Ureter (tissue), 1 donor: ENCODE data around the gene MORC2. TPM values are rescaled to one million over a fixed set of nuclear protein-coding genes. Genes with fewer than 3 reads are reported as not detected.

Experiments
- DNase-seq: peaks from one replicate; pipeline ENCODE4 v3.0.0-alpha.2; 2020; ENCODE audit warnings: low spot score
- total RNA-seq: library from RNA; stranded (reverse); gene quantifications from one replicate; pipeline ENCODE4 v1.2.4, GENCODE V29; 2023
- donor health status: DM: yes; HTN: yes; CAD: no.

MORC2 gene
- 31.2 TPM for total RNA-seq

DNA sequence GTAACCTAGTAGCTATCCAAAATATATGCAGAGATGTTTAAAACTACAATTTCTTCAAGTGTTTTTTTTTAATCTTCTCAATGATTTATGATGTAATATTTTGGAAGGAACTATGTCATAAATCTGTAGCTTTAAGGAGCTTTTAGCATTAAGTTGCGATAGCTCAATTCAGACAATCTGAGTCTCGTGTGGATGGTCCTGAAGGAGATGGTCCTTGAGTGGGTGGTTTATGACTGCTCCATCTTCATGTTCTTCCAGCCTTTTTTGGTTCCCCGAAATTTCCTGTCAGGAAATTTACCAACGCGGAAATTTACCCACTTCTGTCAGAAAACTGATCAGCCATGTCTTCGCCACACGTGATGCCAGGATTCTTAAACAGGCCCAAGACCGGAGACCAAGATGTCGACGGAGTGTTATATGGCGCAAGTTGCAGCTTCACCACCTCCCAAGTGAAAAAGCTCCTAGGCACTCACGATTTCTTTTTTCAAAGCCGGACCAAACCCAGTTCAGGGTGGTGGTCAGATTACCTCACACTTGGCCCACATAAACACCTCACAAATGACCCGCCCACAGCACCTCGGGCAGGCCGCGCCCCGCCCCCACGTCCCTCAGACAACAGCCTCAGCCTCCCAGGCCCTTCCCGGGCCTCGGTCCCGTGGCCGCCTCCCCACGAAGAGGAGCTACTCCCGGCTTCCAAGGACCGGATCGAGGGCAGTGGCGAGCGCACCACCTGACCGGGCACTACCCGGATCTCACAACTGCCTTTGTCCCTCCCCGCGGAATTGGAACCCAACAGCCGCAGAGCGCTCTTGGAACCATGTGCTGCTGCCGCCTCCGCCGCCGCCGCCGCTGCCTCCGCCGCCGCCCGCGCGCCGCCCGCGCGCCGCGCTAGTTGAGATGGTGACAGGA lies at the start of gene MORC2:
MORC2 (minus strand) TSS at position 760 of the 909 bp plus-strand sequence. CDS start 885 bp downstream, outside the sequence.
- no peak for DNase-seq

DNA sequence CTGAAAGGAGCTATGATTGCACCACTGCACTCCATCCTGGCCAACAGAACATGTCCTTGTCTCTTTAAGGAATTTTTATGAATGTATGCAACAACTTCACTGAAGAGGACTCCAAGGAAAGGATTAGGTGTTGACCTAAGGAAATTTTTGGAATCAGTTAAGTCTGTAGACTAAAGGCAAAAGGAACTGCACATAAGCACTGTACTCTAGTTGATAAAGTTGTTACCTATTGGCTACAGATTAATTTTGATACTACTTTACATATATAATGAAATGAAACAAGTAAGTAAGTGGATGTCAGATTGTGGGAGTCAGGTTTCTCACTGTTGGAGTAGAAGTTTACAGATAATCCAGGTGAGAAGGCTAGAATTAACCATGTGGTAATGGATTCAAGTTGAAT lies 37.0 kb upstream of the MORC2 start:
- no peak for DNase-seq

DNA sequence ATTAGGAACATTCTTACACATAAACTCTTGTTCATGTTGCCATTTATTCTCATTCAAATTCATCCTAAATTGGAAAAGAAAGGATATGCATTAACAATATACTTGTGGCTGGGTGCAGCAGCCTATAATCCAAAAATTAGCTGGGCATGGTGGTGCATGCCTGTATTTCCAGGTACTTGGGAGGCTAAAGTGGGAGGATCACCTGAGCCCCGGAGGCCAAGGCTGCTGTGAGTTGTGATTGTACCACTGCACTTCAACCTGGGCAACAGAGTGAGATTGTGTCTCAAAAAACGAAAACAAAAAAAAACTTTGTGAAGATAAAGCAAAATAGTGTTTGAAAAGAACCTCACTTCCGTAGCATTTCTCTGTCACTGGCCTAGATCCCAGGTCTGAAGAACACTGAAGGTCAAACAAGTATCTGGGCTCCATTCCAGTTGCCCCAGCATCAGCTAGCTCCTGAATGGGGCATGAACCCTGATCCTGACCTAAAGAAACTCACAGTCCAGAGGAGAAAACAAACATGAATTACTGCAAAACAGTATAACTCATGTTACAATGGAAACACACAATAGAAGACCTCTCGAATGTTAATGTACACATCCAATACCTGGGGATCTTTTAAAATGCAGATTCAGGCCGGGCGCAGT lies 32.7 kb upstream of the MORC2 start:
- DNase-seq, result no peak

DNA sequence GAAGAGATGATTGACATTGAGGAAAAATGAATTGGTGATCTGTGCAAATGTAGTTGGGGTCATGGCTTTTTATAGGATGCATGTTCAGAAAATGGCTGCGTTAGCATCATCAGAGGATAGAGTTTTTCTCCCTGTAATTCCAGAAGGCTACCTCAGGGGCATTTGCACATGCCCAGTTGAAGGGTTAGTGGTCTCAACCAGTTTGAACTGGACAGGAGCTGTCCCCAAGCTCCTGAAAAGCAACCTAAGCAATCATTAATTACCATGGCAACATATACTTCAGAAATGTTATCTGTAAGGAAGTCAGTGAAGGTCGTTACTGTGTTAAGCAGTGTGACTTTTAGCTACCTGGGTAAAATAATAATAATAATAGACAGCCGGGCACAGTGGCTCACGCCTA lies 29.8 kb upstream of the MORC2 start:
- no peak for DNase-seq

DNA sequence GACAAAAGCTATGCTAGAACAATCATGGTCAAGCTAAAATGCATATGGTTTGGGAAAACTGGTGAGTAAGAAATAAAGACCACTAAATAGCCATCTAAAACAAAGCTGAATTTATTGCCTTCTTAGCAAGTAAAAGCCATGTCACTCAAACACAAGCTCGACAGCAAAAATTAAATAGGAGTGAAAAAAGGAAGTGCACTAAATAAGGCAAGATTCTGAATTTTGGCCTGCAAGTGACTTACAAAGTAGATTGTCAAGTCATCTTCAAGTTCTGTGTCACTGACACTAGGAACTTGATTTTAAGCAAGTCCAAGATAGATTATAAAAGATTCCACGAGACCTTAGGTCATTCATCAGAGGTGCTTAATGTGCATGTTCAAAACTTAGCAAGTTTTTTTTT lies 27.9 kb upstream of the MORC2 start:
- no peak for DNase-seq

DNA sequence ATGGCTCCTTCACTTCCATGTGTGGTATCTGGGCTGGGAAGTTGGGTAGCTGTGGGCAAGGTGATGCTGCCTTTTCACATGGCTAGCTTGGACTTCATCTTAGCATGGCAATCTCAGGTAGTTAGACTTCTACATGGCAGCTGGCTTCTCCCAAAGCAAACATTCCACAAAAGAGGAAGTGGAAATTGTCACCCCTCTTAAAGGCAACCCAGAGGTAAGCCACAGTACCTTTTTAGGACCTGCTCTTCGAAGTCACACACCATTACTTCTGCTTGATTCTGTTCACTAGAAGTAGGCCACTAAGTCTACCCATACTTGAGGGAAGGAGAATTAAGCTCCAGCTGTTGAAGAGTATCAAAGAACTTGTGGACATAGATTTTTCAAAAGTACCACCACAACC lies 26.4 kb upstream of the MORC2 start:
- DNase-seq, result no peak

DNA sequence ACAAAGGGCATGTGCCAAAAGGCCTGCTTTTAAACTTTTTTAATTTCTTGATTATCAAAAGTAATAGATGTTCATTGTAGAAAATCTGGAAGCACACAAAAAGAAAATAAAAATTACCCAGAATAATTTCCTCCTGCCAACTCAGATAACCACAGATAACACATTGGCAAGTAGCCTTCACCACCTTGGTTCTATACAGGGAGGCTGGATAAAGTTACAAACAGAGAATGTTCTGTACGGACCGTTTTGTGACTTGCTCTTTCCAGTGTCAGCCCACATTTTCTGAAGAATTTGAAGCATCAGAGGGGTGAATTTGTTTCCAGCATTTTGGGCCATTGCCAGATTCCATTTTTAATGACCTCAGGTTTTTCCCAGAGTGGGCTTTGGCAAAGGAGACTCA lies 24.0 kb upstream of the MORC2 start:
- no peak for DNase-seq

DNA sequence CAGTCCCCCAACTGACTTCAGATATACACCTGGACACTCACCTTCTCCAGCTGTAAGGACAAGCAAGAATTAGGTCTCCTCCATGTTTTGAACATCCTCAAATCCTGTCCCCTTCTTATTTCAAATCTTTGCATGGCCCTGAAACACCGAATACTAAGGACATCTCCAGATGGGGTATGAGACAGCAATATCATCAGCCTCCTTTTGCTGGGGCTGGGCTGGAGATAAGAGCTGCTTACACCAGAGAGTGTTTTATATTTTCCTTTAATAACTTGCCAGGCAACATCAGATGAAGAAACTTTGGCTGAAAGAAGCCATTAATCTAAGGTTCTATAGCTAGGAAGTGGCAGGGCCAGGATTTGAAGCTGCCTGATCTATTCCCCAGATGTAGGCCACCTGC lies 22.1 kb upstream of the MORC2 start:
- no peak for DNase-seq

DNA sequence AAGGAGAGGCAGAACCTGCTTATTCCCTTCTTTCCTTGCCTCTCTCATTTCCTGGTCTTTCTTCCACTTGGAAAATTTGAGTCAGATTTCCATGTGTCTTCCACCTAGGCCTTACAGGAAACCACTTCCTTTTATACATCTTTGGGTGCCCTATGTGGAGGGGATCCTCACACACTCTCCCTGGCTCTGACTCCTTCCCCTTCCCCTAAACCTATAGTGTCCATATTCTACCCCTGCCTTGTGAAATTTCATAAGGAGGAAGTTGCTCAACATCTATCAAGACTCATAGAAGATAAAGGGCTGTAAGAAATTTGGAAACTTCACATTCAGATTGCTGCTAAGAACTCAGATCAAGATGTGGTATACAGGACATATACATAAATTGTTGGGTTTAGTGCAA lies 20.9 kb upstream of the MORC2 start:
- DNase-seq, result no peak

DNA sequence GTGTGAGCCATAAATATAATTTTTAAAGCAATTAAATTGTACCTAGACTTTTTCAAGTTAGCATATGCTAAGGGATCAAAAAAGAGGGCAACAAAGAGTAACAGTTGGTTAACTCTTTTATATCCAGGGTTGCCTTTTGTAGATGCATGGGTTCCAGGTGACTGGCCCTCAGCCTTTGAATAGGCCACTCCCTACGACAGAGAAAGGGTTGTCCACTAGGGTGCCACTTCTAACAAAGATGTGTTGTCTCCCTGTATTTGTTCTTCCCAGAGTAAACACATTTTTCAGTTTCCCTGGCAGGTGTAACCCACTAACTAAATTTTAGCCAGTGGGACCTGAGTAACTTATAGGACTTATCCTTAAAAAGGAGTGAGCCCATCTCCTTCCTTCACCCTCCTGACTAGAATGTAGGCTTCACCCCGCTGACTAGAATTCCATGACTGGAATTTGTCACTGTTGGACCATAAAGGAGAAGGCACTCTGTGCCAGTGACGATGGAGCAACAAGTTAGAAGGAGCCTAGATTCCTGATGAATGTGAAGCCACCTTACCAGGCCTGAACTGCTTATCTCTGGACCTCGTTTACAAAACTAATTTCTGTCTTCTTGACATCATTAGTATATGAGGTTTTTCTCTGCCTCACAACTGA lies 17.1 kb upstream of the MORC2 start:
- no peak for DNase-seq

DNA sequence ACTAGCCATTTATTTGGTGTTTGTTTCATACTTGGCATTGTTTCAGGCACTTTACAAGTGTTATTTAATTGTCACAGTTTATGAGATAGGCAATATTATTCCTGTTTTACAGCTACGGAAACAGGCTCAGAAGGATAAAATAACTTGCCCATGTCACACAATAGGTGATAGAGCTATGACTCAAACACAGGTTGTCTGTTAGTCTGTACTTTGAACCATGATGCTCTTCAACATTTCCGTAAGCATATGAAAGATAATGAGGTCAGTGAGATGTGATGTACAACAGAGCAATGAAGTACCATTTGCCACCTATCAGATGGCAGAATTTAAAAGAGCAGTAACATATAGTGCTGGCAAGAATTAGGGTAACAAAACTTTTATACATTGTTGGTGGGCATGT lies 15.7 kb upstream of the MORC2 start:
- DNase-seq, result no peak

DNA sequence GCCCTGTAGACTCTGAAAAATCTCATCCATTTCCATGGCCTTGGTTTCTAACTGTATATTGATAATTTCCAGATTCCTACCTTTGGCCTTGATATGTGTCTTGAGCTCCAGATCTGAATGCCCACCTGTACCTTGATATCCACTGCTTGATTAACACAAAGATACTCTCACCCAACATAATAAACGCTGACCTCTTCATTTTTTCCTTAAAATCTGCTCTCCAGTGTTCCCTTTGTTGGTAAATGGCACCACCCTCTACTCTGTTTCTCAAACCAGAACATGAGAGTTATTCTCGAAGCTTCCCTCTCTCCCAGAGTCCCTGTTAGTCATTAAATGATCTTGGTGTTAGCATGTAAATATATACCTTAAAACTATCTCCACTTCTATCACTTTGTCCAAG lies 13.9 kb upstream of the MORC2 start:
- no peak for DNase-seq

DNA sequence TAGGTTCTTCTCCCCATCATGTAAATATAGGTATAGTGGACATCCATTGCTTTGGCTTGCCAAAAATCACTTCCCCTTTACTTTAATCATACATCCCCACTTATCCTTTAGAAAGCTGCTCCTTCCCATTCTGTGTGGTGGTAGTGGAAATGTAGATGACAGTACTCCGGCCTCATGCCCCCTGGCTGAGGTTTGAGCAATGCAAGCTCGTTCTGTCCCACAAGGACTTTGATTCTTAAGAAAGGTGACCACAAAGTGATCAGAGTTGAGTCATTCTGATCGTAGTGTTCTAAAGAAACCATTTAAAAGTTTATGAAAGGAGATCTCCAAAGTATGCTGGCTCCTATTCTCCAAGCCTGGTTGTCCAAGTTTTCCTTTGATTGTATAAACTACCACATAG lies 11.4 kb upstream of the MORC2 start:
- DNase-seq, result no peak

DNA sequence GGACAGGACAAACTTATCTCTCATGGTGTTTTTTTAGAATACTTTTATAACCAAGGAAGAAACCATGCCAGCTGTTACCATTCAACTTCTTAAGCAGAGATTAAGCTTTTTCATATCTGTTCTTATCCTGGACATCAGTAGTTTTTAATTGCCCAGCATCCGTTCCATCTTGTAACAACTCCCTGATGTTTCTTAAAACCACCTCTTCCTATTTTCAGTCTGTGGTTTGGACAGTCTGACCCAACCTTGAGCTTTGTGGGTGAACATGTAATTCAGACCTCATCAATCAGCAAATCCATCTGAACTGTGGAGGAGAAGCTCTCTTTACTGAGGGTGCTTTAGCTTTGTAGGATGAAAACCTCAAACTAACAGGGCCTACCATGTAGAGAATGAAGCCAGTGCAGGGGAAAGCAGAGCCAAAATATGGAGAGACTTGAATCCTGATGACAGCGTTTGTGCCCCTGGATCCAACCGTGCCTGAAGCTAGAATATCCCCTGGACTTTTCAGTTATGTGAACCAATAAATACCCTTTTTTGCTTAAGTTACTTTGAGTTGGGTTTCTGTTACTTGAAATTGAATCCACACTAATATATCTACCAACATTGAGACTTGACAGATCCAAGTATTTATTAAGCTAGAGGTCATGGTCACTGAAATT lies 9.9 kb upstream of the MORC2 start:
- DNase-seq, result no peak

DNA sequence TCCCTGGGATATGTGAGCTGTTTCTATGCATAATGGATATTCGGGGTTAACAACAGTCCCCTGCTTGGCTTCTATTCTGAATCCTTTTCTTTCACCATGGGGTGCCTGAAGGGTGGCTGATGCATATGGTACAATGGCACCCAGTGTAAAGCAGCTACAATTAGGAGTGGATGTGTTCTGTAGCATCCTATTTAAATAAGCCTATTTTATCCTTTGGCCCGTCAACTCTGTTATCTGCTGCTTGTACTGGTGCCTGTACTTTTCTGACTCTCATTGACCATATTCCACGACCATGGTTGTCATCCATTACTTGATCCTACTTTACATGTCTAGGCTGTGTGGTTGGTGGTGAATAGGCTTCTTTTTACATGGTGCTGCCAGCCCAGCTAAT lies 1.8 kb upstream of the MORC2 start:
- no peak for DNase-seq

DNA sequence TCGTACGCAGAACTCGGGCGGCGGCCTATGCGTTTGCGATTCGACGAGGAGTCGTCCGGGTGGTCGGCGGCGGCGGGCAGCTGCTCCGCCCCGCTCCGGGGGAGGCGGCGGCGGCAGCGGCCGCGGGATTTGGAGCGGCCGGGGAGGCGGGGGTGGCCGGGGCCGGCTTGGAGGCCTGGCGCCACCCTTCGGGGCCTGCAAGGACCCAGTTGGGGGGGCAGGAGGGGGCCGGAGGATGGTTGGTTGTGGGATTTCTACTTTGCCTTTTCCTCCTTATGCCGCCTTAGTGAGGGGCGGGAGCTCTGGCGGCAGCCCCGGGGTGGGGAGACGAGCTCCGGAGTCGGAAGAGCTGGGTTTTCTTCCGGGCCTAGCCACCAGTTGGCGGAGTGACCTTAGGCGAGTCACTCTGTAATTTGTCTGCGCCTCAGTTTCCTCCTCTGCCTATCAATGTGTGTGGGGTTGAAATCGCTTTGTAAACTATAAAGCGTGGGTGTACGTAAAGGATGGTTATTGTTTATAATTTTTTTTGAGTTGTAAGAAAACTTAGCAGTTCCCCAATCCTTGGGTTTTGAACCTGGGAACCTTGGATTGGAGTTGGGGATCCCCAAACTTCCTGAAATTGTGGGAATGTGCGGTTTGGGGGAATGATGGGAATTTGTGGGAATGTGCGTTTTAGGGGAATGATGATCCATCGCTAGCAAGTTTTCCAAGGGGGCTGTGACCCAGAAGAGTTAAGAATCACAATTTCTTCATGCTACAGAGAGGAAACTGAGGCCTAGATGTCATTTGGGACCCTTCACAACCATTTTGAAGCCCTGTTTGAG lies 1.2 kb upstream of the MORC2 start:
- DNase-seq, result peak; percentile 52

DNA sequence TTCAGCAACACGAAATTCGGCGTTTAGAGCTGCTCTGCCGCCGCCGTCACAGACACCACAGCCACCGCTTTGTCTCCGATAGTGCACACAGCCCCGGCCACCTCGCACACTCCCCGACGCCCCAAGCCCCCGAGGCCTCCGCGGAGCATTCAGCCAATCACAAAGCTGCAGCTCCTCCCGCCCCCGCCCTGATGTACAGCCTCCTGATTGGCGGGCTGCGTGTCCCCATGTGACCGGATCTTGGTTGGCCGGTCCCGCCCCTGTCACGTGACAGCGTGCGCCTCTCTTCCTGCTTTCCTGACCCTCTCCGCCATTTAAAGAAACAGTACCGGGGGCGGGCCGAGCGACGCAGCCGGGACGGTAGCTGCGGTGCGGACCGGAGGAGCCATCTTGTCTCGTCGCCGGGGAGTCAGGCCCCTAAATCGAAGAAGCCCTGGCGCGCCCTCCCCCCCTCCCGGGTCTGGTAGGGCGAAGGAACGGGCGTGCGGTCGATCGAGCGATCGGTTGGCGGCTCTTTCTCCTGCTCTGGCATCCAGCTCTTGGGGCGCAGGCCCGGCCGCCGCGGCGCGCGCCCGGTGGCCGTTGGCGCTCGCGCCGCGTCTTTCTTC lies 454 bp upstream of the MORC2 start, which contains the start of gene TUG1:
TUG1 (plus strand) TSS at position 342 of the 608 bp plus-strand sequence.
- peak; percentile 99 for DNase-seq

DNA sequence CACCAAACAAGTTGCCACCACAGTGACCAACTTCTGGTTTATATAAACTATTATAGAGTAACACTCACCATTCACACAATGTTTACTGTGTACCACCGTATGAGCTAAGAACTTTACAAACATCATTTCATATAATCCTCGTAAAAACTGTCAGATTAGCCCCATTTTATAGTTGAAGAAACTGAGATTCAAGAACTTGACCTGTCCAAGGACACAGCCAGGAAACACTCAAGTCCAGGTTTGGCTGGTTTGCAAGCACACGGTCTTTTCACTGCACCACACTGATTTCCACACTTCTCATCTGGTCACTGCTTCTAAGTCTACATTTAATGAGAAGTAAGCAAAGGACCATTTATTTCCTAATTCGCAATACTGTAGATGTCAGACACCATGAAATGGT lies 3.7 kb downstream of the MORC2 start:
- DNase-seq, result no peak

DNA sequence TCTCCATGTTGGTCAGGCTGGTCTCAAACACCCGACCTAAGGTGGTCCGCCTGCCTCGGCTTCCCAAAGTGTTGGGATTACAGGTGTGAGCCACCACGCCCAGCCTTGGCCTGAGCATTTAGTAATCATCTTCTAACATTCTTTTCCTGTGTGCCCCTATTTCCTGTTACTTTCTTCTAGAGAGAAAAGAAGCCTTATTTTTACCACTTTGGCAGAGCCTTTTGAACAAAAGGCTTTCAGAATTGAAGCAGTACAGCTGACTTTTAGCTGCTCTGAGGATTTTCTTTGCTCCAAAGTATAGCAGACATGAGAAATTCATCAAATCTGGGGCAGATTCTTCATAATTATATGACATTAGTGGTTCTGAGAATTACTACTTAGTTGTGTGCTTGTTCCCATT lies 13.4 kb downstream of the MORC2 start:
- DNase-seq, result no peak

DNA sequence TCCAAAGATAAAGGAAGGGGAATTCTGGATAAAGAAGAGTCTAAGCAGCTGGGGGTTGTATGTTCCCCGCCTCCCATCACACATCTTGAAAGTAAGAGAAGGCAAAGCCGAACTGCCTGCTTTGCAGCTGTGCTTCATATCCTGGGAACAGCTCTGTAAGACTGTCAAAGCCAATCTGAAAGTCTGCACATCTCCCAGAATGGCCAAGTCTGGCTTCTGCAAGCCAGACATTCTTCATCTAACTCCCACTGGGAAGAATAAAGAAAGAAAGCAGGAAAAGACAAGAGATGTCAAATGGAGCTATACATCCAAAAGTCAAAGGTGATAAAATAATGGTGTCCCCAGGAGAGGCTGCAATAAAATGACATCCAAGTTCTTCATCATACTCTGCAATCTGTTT lies 15.4 kb downstream of the MORC2 start:
- DNase-seq, result no peak
